HepG2 (cell line): Measurements from ENCODE around the gene STEAP3. TPM values are rescaled to one million over a fixed set of nuclear protein-coding genes. Genes with fewer than 3 reads are reported as not detected.

Source experiments
- ATAC-seq: fragments of 200-7000 bp; cut with Tn5 transposase; 3 replicates; pipeline ENCODE4 v1.9.1; 2020; ENCODE audit warnings: mild to moderate bottlenecking, moderate library complexity
- BruUV-seq: library from RNA; stranded (reverse); fragments of 400-500 nt; replicated peaks from 2 replicates; lab custom pipeline; 2021; lab: Mats Ljungman, UMichigan
- CTCF ChIA-PET: fragments of 300-600 bp; formaldehyde crosslinking; extraction: SDS; loops from one replicate; lab custom pipeline; 2021; ENCODE audit warnings: low total read pairs, inconsistent platforms, low intra/inter-chr PET ratio; lab: Yijun Ruan, JAX
- POLR2A ChIA-PET: fragments of 350-600 bp; sonication (Branson Sonifier 250); formaldehyde crosslinking; loops from one replicate; lab custom pipeline; 2020; ENCODE audit warnings: antibody characterized with exemption, inconsistent platforms; lab: Yijun Ruan, JAX
- DNase-seq: peaks from one replicate; pipeline ENCODE4 v3.0.0-alpha.2; 2015; ENCODE audit warnings: low spot score
- FAIRE-seq: peaks from 3 replicates; lab custom pipeline; 2011; peaks lifted over from hg19 to GRCh38; lab: Jason Lieb, UNC
- H2AFZ ChIP-seq: one replicate; pipeline ENCODE4 v1.6.1; 2011; ENCODE audit warnings: low read length, inconsistent platforms
- H3K27ac ChIP-seq: fragments of 300-600 bp; 3 replicates; pipeline ENCODE4 v1.8.0; 2011; ENCODE audit warnings: mixed run types, mild to moderate bottlenecking, mixed read lengths, low read length, inconsistent platforms; ENCODE audit not compliant: insufficient read depth; ENCODE audit errors: extremely low read length
- H3K27me3 ChIP-seq, 2 experiments: fragments of 200-600 bp in 1 of 2; 2 replicates in 1 of 2; 3 replicates in 1 of 2; pipeline versions ENCODE4 v1.6.0 to v1.8.0; 2011; ENCODE audit warnings: low read length in 2 of 2, mild to moderate bottlenecking in 2 of 2, moderate library complexity in 2 of 2, inconsistent platforms in 1 of 2; ENCODE audit not compliant: insufficient read depth in 2 of 2, control insufficient read depth in 1 of 2
- H3K36me3 ChIP-seq, 2 experiments: fragments of 200-600 bp in 1 of 2; replicated peaks in 1 of 2; 2 replicates in 1 of 2; 3 replicates in 1 of 2; pipeline versions ENCODE4 v1.5.1 to v1.8.0; 2011; ENCODE audit warnings: low read length in 2 of 2, inconsistent platforms in 1 of 2; ENCODE audit not compliant: insufficient read depth in 2 of 2, control insufficient read depth in 1 of 2
- H3K4me1 ChIP-seq: 2 replicates; pipeline ENCODE4 v1.5.1; 2012; ENCODE audit warnings: low read length, inconsistent platforms; ENCODE audit not compliant: insufficient read depth
- H3K4me2 ChIP-seq: 2 replicates; pipeline ENCODE4 v1.6.0; 2011; ENCODE audit warnings: low read depth, low read length, inconsistent platforms
- H3K4me3 ChIP-seq, 3 experiments: fragments of 200-600 bp in 1 of 3; sonication (generic), shearing (Covaris generic) in 1 of 3; replicated peaks in 1 of 3; 2 replicates each; pipeline ENCODE4 v1.5.1; 2011 to 2016; ENCODE audit warnings: low read length in 3 of 3, inconsistent platforms in 2 of 3, low read depth in 2 of 3, mild to moderate bottlenecking in 2 of 3, control low read depth in 1 of 3, mixed read lengths in 1 of 3; ENCODE audit not compliant: insufficient read depth in 1 of 3
- H3K79me2 ChIP-seq: one replicate; pipeline ENCODE4 v1.6.1; 2011; ENCODE audit warnings: low read length, inconsistent platforms; ENCODE audit not compliant: insufficient read depth
- H3K9ac ChIP-seq: 2 replicates; pipeline ENCODE4 v1.6.0; 2011; ENCODE audit warnings: mild to moderate bottlenecking, low read depth, low read length, inconsistent platforms; ENCODE audit not compliant: insufficient read depth
- H3K9me3 ChIP-seq: 2 replicates; pipeline ENCODE4 v1.5.1; 2012; ENCODE audit warnings: mild to moderate bottlenecking, low read length
- H4K20me1 ChIP-seq: 2 replicates; pipeline ENCODE4 v1.6.0; 2011; ENCODE audit warnings: inconsistent platforms, mild to moderate bottlenecking, low read length, moderate library complexity; ENCODE audit not compliant: insufficient read depth
- ATM ChIP-seq: fragments of 450-650 bp; IDR thresholded peaks from 2 replicates; pipeline ENCODE4 v1.7.1; 2017; ENCODE audit warnings: mild to moderate bottlenecking, borderline replicate concordance
- PBX3 ChIP-seq: sonication (generic); formaldehyde crosslinking; IDR thresholded peaks from 2 replicates; pipeline ENCODE4 v1.8.1; 2023; ENCODE audit warnings: missing genetic modification reagents, inconsistent platforms, borderline replicate concordance
- REST ChIP-seq, 2 experiments: IDR thresholded peaks; 2 replicates each; pipeline ENCODE4 v1.6.1; 2011 to 2012; ENCODE audit warnings: low read length in 2 of 2, borderline replicate concordance in 1 of 2, low read depth in 1 of 2, mild to moderate bottlenecking in 1 of 2, moderate library complexity in 1 of 2
- SNAPC4 ChIP-seq: sonication (generic); formaldehyde crosslinking; IDR thresholded peaks from 2 replicates; pipeline ENCODE4 v1.4.0; 2020; ENCODE audit warnings: mild to moderate bottlenecking, missing genetic modification reagents
- SOX13 ChIP-seq, 3 experiments: fragments of 450-650 bp in 1 of 3; sonication (generic) in 1 of 3; formaldehyde crosslinking in 1 of 3; IDR thresholded peaks in 2 of 3; conservative IDR thresholded peaks in 1 of 3; 2 replicates each; pipeline versions ENCODE4 v1.5.0 to v1.6.1; 2016 to 2020; ENCODE audit warnings: antibody characterized with exemption in 1 of 3, mild to moderate bottlenecking in 1 of 3, missing compliant biosample characterization in 1 of 3, missing genetic modification reagents in 1 of 3, moderate library complexity in 1 of 3
- ZNF335 ChIP-seq: sonication (generic); formaldehyde crosslinking; IDR thresholded peaks from 2 replicates; pipeline ENCODE4 v1.4.0; 2020; ENCODE audit warnings: missing genetic modification reagents
- WGBS: methylation state at CpG from one replicate; pipeline ENCODE4 v1.1.6; 2017; ENCODE audit warnings: low lambda C conversion rate; 5-methylcytosine and 5-hydroxymethylcytosine counted together
- in situ Hi-C: cut with HindIII; loops from 2 replicates; pipeline ENCODE4 v1.10.0; 2017; ENCODE audit warnings: low pct_unique_long_range_greater_than_20kb; ENCODE audit not compliant: extremely low pct_ligation_motif_present
- intact Hi-C: fragments of 100-400 bp; cut with micrococcal nuclease; formaldehyde crosslinking; loops from one replicate; pipeline ENCODE4 v1.10.0; 2022; ENCODE audit not compliant: unreplicated experiment
- polyA plus RNA-seq, 8 experiments: library from polyadenylated mRNA; depleted of rRNA in 3 of 8; stranded (reverse) in 7 of 8; unstranded in 1 of 8; fragments of >200 nt; fragmentation: Illumina TruSeq in 4 of 8; extraction: Trizol in 4 of 8; gene quantifications; 2 replicates each; pipeline versions ENCODE4 v1.2.1 to v1.2.3, GENCODE V29; 2011 to 2016; ENCODE audit warnings: low read depth in 4 of 8, missing spikeins in 1 of 8, mixed read lengths in 1 of 8; ENCODE audit not compliant: insufficient read depth in 1 of 8
- total RNA-seq, 5 experiments: library from RNA; depleted of rRNA; stranded (reverse); fragments of >200 nt; fragmentation: Illumina TruSeq; extraction: Trizol; gene quantifications; 2 replicates each; pipeline ENCODE4 v1.2.3, GENCODE V29; 2016; ENCODE audit warnings: low read depth in 1 of 5

STEAP3 gene
- total and polyA plus RNA-seq, 2 of the 13 experiments (the other 11 are each of a cell fraction or from before 2014, with no cell fraction given): 7.3 to 21.1 TPM

DNA sequence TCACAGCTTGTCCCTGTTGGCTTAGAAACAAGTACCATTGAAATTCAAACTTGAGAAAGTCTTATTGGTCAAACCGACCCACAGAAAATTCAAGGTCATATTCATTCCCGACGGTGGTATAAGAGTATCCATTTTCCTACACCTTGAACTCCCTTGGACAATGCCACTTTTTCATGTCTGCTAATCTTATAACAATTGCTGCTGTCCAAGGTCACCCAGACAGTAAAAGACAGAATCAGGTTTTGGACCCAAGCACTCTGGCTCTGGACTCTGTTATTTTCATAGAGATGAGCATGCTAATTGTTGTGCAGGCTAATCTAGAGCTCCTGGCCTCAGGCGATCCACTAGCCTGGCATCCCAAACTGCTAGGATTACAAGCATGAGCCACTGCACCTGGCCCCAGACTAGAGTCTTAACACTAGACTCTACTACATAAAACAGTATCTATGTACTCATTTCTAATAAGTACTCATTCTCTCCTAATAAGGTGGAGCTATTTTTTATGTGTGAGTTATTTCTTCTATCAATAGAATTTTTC lies 85.2 kb downstream of the STEAP3 start:
- in situ Hi-C loops: no loop called here
- no peak for FAIRE-seq

More for the DNA sequence above, 85.2 kb downstream of the STEAP3 start:
- DNase-seq (no peak), ATAC-seq (no peak)
- H3K79me2 ChIP-seq: no peaks in the 10 kb centered on the region
- no TSS peak for BruUV-seq
- H3K9ac ChIP-seq: no peak overlapping the region
- H3K27me3 ChIP-seq: no peaks in the 10 kb centered on the region
- no peak for TF ChIP-seq ATM
- TF ChIP-seq SNAPC4: no peak
- TF ChIP-seq REST (IDR thresholded peaks at IDR 0.05; ENCODE audit: borderline replicate concordance in 1 of 2, low read depth in 1 of 2, low read length in 2 of 2): peak in 1 of 2 experiments; percentile 70; a peak in 1 of 4 replicates
- TF ChIP-seq PBX3: no peak
- no peak for TF ChIP-seq SOX13 (IDR thresholded peaks at IDR 0.05)
- TF ChIP-seq SOX13 (CRISPR knock-in tag; conservative IDR thresholded peaks at IDR 0.05 in 1 of 2, IDR thresholded peaks at IDR 0.05 in 1 of 2): peak in 1 of 2 experiments; percentile 26; a peak in 1 of 4 replicates
- no peak for TF ChIP-seq ZNF335 (CRISPR knock-in tag)
- H3K4me3 ChIP-seq: no peak overlapping the region
- 59% methylated on average over 4 of the region's 4 CpGs for WGBS
- ChIA-PET CTCF (no interaction called here), POLR2A (no interaction called here)
- H3K9me3 ChIP-seq: no peaks in the 10 kb centered on the region
- H2AFZ ChIP-seq: no peak overlapping the region
- peaks cover 25% of the 10 kb centered on the region for H3K4me1 ChIP-seq
- H3K4me2 ChIP-seq: no peak overlapping the region
- H3K27ac ChIP-seq: no peak overlapping the region
- H3K36me3 ChIP-seq: no peaks in the 10 kb centered on the region
- no peaks in the 10 kb centered on the region for H4K20me1 ChIP-seq
- intact Hi-C loops: no loop called here
